GM21423 (cell line): ENCODE measurements around the gene RIMBP3B.
"Not testable (repeated sequence)": the region's sequence is repeated elsewhere in the genome, so short reads cannot be mapped to it uniquely, and the experiment has no call there.

ENCODE experiments used
- ATAC-seq: cut with Tn5 transposase; IDR thresholded peaks from one replicate; pipeline ENCODE4 v1.9.1; 2021; ENCODE audit warnings: mild to moderate bottlenecking, moderate library complexity; ENCODE audit not compliant: unreplicated experiment

RIMBP3B gene

GRCh38 chr22:21407792-21408191, 24.2 kb downstream of the RIMBP3B start:
- ATAC-seq: not testable (repeated sequence)

GRCh38 chr22:21416375-21416774, 32.8 kb downstream of the RIMBP3B start:
- not testable (repeated sequence) for ATAC-seq

DNA sequence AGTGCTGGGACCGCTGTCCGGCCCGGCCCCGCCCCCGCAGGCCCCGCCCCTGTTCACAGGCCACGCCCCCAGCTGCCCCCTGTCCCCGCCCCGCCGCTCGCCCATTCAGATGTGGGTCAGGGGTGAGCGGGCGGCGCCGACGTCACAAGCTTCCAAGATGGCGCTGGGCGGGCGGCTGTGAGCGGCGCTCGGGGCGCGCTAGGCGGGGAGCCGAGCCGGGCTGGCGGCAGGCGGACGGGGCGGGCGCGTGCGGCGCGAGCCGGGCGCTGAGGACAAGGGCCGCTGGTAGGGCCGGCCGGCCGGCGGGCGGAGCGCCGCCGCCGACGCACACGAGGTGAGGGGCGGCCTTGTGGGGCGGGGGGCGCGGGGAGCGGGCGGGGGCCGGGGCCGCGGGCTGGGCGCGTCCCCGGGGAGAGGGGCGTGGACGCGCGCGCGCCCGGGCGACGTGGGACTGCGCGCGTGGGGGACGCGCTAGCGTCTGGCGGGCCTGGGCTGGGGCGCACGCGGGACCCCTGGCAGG, 33.7 kb downstream of the RIMBP3B start, which contains the start of gene HIC2:
HIC2 (plus strand) TSS at position 145 of the 520 bp plus-strand sequence. CDS start 25,461 bp downstream, outside the sequence.
- peak; percentile 63 for ATAC-seq

DNA sequence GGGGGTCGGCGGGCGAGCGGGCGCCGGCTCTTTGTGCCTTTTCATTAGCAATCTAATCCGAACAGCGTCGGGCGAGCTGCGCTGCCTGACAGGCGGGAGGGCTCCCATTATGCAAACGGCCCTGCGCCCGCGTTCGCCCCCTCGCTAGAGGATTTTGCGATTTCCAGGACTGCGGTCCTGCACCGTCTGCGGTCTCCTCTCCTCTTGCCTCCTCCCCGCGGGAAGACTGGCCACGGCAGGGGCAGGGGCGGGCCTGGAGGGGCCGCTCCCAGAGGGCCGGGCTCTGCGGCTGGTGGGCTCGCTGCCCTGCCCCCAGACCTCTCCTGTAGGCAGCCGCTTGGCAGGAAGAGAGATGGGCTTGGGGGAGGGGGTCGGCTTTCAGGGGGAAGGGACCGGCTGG, 34.3 kb downstream of the RIMBP3B start:
- ATAC-seq: peak; percentile 7

DNA sequence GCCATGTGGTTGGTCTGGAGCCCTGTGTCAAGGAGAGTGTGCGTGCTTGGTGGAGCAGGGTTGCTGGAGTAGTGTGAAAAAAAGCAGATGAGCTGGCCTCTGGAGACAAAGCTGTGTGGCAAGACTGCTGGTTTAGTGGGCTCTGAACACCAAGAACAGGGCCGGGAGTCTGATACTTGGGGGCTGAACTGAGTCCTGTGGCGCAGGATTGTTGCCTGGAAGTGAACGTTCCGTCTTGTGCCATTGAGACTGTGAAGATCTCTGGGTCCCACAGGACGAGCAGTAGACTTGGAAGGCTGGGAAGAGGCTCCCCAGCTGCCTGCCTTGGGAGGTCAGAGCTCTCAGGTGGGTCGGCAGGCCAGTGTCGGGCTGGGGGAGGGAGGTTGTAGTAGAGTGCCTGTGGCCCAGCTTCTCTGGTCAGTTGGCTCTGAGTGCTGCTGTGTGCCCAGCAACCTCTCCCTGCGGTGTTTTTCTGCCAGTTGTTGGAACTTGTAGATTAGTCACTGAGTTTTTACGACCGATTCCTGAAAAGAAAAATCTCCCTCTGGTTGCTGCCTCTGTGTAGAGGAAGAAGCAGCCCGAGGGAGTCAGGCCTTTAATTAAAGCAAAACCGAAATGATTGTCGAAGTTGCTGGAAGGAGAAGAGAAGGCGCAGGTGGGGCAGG, 35.6 kb downstream of the RIMBP3B start:
- not testable (repeated sequence) for ATAC-seq

GRCh38 chr22:21420180-21420763, 36.7 kb downstream of the RIMBP3B start:
- ATAC-seq: not testable (repeated sequence)

DNA sequence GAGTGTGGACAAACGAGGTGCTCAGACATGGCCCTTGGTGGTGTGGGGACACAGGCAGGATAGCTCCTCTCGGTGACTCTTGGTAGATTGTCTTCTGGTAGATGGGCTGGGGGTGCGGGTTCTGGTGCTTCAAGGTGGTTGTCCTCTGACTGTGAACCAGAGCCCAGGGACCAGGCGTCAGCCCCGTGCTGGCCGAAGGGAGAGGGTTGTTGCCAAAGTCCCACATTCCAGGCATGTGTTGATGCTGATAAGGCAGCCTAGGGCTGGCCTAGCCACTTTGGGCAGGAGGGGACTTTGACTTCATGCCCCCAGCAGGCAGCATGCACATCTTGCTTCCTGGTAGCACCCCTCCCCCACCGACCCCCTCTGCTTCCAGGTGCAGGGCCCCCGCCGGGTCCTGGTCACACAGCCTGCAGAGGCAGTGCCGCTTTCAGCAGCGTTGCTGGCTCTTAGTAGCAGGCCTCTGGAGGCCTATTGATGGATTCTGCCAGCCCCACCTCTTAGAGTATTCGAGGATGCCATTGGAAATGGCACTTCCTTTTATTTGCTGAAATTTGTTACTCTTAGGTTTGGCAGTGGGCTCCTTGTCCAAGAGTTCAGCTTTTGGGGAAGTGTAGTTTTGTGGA, 40.6 kb downstream of the RIMBP3B start:
- not testable (repeated sequence) for ATAC-seq

GRCh38 chr22:21434378-21435233, 51.1 kb downstream of the RIMBP3B start:
- ATAC-seq: not testable (repeated sequence)

GRCh38 chr22:21435998-21436810, 52.7 kb downstream of the RIMBP3B start:
- not testable (repeated sequence) for ATAC-seq

- ATAC-seq: not testable (repeated sequence)
These were observed 54.5 kb downstream of the RIMBP3B start for GRCh38 chr22:21438013-21438412.
